NCI-H2029 treated with DMSO at 0.1 percent for 48 hours (cell line): Measurements from ENCODE around the gene BCAP29.

Experiments
- DNase-seq: peaks from one replicate; lab custom pipeline; 2025; lab: John Stamatoyannopoulos, UW

Gene BCAP29

DNA sequence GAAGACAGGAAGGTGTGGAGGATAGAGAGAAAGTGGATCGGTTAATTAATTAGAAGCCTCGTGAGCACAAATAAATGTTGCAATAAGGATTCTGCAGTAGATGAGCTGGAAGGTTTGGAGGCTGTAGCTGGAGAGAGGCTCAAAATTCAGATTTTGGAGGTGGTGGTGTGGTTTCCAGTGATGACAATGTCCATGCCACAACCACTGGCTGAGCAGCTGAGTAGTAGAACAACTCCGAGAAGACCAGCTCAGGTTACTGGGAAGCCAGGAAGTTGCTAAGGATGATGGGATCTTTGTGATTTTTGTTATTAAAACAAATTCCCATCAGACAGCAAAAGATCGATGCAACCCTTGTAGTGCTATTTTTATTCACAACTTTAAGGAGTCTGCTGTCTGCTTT is 88.2 kb downstream of the BCAP29 start:
- DNase-seq: no peak
